PC-3 (cell line): ENCODE data around the gene WDR6. TPM values are rescaled to one million over a fixed set of nuclear protein-coding genes. Genes with fewer than 3 reads are reported as not detected.

ENCODE experiments used
- ATAC-seq: fragments of 200-7000 bp; cut with Tn5 transposase; 2 replicates; pipeline ENCODE4 v1.9.1; 2020; ENCODE audit warnings: mild to moderate bottlenecking, moderate library complexity
- BruUV-seq: library from RNA; stranded (reverse); fragments of 400-500 nt; replicated peaks from 2 replicates; lab custom pipeline; 2021; lab: Mats Ljungman, UMichigan
- CTCF ChIA-PET: fragments of 300-600 bp; sonication (Branson Sonifier 250); formaldehyde crosslinking; loops from one replicate; lab custom pipeline; 2022; ENCODE audit warnings: antibody characterized with exemption; lab: Charles Lee
- POLR2A ChIA-PET: fragments of 300-600 bp; sonication (Branson Sonifier 250); formaldehyde crosslinking; loops from one replicate; lab custom pipeline; 2022; ENCODE audit warnings: antibody characterized with exemption; ENCODE audit not compliant: unreplicated experiment; lab: Charles Lee
- DNase-seq: peaks from one replicate; pipeline ENCODE4 v3.0.0-alpha.2; 2015
- H2AFZ ChIP-seq: fragments of 300-600 bp; sonication (generic); 2 replicates; pipeline ENCODE4 v1.6.0; 2016; ENCODE audit warnings: antibody characterized with exemption, low read length
- H3F3A ChIP-seq: fragments of 300-600 bp; sonication (generic); one replicate; pipeline ENCODE4 v1.6.0; 2017; ENCODE audit warnings: antibody characterized with exemption, low read length, control low read depth, mild to moderate bottlenecking; ENCODE audit not compliant: unreplicated experiment
- H3K27ac ChIP-seq: fragments of 300-600 bp; sonication (generic); 2 replicates; pipeline ENCODE4 v1.5.1; 2016; ENCODE audit warnings: mild to moderate bottlenecking, low read length
- H3K27me3 ChIP-seq: fragments of 300-600 bp; sonication (generic); 2 replicates; pipeline ENCODE4 v1.6.1; 2016; ENCODE audit warnings: low read length, mixed read lengths
- H3K36me3 ChIP-seq: fragments of 300-600 bp; sonication (generic); 2 replicates; pipeline ENCODE4 v1.6.1; 2016; ENCODE audit warnings: low read depth, mixed run types, low read length, mixed read lengths
- H3K4me1 ChIP-seq: fragments of 300-600 bp; sonication (generic); 2 replicates; pipeline ENCODE4 v1.5.1; 2016; ENCODE audit warnings: low read length; ENCODE audit not compliant: insufficient read depth
- H3K4me2 ChIP-seq: fragments of 300-600 bp; sonication (generic); 2 replicates; pipeline ENCODE4 v1.6.0; 2016; ENCODE audit warnings: low read length
- H3K4me3 ChIP-seq: fragments of 300-600 bp; sonication (generic); 2 replicates; pipeline ENCODE4 v1.5.1; 2016; ENCODE audit warnings: mild to moderate bottlenecking, low read length, mixed read lengths
- H3K79me2 ChIP-seq: fragments of 300-600 bp; sonication (generic); 2 replicates; pipeline ENCODE4 v1.6.1; 2017; ENCODE audit warnings: low read length, mixed read lengths
- H3K9ac ChIP-seq: fragments of 300-600 bp; sonication (generic); 2 replicates; pipeline ENCODE4 v1.6.0; 2016; ENCODE audit warnings: mild to moderate bottlenecking, low read length
- H3K9me2 ChIP-seq: fragments of 300-600 bp; sonication (generic); replicated peaks from 2 replicates; pipeline ENCODE4 v1.6.1; 2016; ENCODE audit warnings: mixed run types, low read length, mixed read lengths
- H3K9me3 ChIP-seq: fragments of 300-600 bp; sonication (generic); 2 replicates; pipeline ENCODE4 v1.6.1; 2016; ENCODE audit warnings: low read length, mixed read lengths
- H4K20me1 ChIP-seq: fragments of 300-600 bp; sonication (generic); 2 replicates; pipeline ENCODE4 v1.6.1; 2016; ENCODE audit warnings: low read length, mixed read lengths
- CTCF ChIP-seq: fragments of 300-600 bp; sonication (generic); conservative IDR thresholded peaks from 2 replicates; pipeline ENCODE4 v1.5.1; 2017; ENCODE audit warnings: antibody characterized with exemption, low read depth, mild to moderate bottlenecking, low read length
- EZH2 ChIP-seq: fragments of 300-600 bp; sonication (generic); IDR thresholded peaks from one replicate; pipeline ENCODE4 v1.6.1; 2017; ENCODE audit warnings: antibody characterized with exemption, mild to moderate bottlenecking, low read length; ENCODE audit not compliant: unreplicated experiment
- EZH2phosphoT487 ChIP-seq: fragments of 300-600 bp; sonication (generic); IDR thresholded peaks from 2 replicates; pipeline ENCODE4 v1.6.1; 2018; ENCODE audit warnings: mild to moderate bottlenecking, antibody characterized with exemption, low read length, borderline replicate concordance
- intact Hi-C: fragments of 100-400 bp; cut with micrococcal nuclease; formaldehyde crosslinking; loops from 2 replicates; pipeline ENCODE4 v1.9.0; 2023
- total RNA-seq: library from RNA; depleted of rRNA; stranded (reverse); fragments of >200 nt; gene quantifications from 2 replicates; pipeline ENCODE4 v1.2.3, GENCODE V29; 2014

Gene WDR6
- total RNA-seq, 1 experiment from 2014 or later: 92.7 TPM

DNA sequence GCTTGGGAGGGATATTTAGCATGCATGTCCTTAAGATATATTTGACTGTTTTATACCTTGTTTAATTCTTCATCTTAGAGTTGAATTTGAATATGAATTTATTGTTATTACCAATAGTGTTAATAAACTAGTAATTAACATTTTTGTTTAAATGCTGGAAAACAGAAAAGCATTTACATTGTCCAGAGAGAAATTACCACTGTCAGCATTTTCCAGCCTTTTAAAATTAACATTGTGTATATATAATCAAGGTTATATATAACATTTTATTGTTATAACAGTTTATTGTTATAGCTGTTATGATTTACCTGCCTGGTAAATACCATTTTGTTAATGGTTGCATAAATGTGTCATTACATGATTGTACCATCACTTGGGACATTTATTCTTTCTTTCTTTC, 25.2 kb upstream of the WDR6 start:
- H3K79me2 ChIP-seq: no peaks in the 10 kb centered on the region
- CTCF ChIA-PET: no interaction called here
- no peaks in the 10 kb centered on the region for H3F3A ChIP-seq
- no peak overlapping the region for H3K4me2 ChIP-seq
- TF ChIP-seq EZH2 (no peak), EZH2phosphoT487 (no peak), CTCF (no peak)
- H3K9me3 ChIP-seq: no peaks in the 10 kb centered on the region
- no TSS peak for BruUV-seq
- no peak overlapping the region for H3K27ac ChIP-seq
- peaks cover 44% of the 10 kb centered on the region for H3K36me3 ChIP-seq
- no peak overlapping the region for H2AFZ ChIP-seq
- no peak overlapping the region for H3K9ac ChIP-seq
- no peaks in the 10 kb centered on the region for H3K4me1 ChIP-seq
- H4K20me1 ChIP-seq: no peaks in the 10 kb centered on the region
- no peak for DNase-seq
- no peak for ATAC-seq
- POLR2A ChIA-PET: no interaction called here
- intact Hi-C loops: no loop called here
- no peak overlapping the region for H3K4me3 ChIP-seq
- no peaks in the 10 kb centered on the region for H3K27me3 ChIP-seq
- no peaks in the 10 kb centered on the region for H3K9me2 ChIP-seq

DNA sequence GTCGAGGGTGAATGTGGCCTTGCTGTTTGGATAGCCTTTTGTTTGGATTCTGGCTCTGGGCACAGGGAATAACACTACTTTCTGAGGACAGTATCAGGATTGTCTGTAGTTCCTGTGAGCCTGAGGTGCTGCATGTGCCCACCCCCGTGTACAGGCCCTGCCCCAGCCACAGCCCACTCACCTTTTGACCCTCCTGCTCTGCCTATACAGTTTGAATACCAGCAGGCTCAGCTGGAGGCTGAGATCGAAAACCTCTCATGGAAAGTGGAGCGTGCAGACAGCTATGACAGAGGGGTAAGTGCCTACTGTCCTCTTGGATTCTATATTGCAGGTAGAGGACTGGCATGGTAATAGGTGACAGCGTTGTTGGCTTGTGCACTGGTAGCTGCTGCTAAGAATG, 24.5 kb upstream of the WDR6 start:
- no peak overlapping the region for H3K27ac ChIP-seq
- H3K4me3 ChIP-seq: no peak overlapping the region
- H3K27me3 ChIP-seq: no peaks in the 10 kb centered on the region
- no peaks in the 10 kb centered on the region for H3K4me1 ChIP-seq
- ATAC-seq (no peak), DNase-seq (no peak)
- H3F3A ChIP-seq: no peaks in the 10 kb centered on the region
- H3K9me3 ChIP-seq: no peaks in the 10 kb centered on the region
- H3K4me2 ChIP-seq: no peak overlapping the region
- no peak for TF ChIP-seq EZH2phosphoT487
- TF ChIP-seq EZH2: no peak
- no peak for TF ChIP-seq CTCF
- no peak overlapping the region for H3K9ac ChIP-seq
- intact Hi-C loops: no loop called here
- H2AFZ ChIP-seq: no peak overlapping the region
- no peaks in the 10 kb centered on the region for H4K20me1 ChIP-seq
- ChIA-PET POLR2A (no interaction called here), CTCF (no interaction called here)
- H3K36me3 ChIP-seq: peaks cover 44% of the 10 kb centered on the region
- no TSS peak for BruUV-seq
- no peaks in the 10 kb centered on the region for H3K79me2 ChIP-seq
- no peaks in the 10 kb centered on the region for H3K9me2 ChIP-seq

GRCh38 chr3:48983096-48983495, 24.1 kb upstream of the WDR6 start:
- Histone ChIP-seq H3K9ac (no peak overlapping the region), H3K79me2 (no peaks in the 10 kb centered on the region), H3K27ac (no peak overlapping the region), H3K27me3 (no peaks in the 10 kb centered on the region), H4K20me1 (no peaks in the 10 kb centered on the region), H3K9me3 (no peaks in the 10 kb centered on the region), H3K9me2 (no peaks in the 10 kb centered on the region), H3K36me3 (peaks cover 40% of the 10 kb centered on the region), H3K4me3 (no peak overlapping the region), H3F3A (no peaks in the 10 kb centered on the region), H3K4me1 (no peaks in the 10 kb centered on the region), H3K4me2 (no peak overlapping the region), H2AFZ (no peak overlapping the region)
- no peak for DNase-seq
- TF ChIP-seq EZH2phosphoT487 (no peak), EZH2 (no peak), CTCF (no peak)
- CTCF ChIA-PET: no interaction called here
- BruUV-seq: no TSS peak
- intact Hi-C loops: no loop called here
- ATAC-seq: no peak
- POLR2A ChIA-PET: no interaction called here
